ENCODE measurements around the gene NPAS3. TPM values are rescaled to one million over a fixed set of nuclear protein-coding genes. Genes with fewer than 3 reads are reported as not detected.

NPAS3 gene
- total and polyA plus RNA-seq, 2 of the 8 experiments (the other 6 are each of a cell fraction or from before 2014, with no cell fraction given): 0.11 to 0.60 TPM

DNA sequence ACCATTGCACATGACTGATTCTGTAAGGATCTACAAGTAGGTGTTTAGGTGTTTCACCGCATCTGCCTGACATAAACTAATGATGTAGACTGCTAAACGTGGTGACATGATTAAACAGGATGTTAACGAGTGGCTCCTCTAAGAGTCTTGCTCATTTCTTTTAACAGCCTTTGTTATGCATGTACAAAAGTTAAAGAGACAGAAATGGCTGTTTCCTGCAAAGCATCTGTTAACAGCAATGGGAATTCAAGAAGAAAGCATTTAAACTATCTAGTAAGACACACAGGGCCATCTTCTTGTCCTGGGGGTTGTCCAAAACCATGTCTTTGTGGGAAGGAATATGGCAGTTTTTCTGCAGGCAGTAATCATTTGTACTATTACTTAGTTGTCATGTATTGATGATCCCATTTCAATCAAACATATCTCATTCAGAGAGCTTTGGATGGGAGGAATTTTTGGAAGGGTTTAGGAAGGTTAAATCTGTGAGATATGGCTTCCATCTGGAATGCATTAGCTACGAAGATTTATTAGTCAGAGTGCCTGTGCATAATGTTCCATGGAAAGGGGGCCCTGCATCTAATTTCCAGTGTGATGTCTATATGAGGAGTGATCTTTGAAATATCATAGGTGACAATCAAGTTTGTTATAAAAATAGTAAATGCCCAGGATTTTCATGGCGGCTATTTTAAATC is 517.1 kb downstream of the NPAS3 start:
- no peak overlapping the region for H2BK20ac ChIP-seq (ENCODE audit: low read length)
- H3K56ac ChIP-seq (replicated peaks; ENCODE audit: insufficient read length, low read depth, low read length): no peak overlapping the region
- ChIA-PET POLR2A (ENCODE audit: partially characterized antibody) (no interaction called here), CTCF (ENCODE audit: partially characterized antibody) (no interaction called here)
- no peak overlapping the region for H3K4me2 ChIP-seq (ENCODE audit: insufficient read depth in 1 of 2, low read depth in 2 of 2, low read length in 2 of 2)
- H3K27ac ChIP-seq (ENCODE audit: low read depth, low read length): no peak overlapping the region
- no peaks in the 10 kb centered on the region for H3K4me1 ChIP-seq (replicated peaks in 1 of 4; ENCODE audit: control insufficient read depth in 3 of 4, insufficient read depth in 4 of 4, low read length in 3 of 4)
- no peaks in the 10 kb centered on the region for H3K9me3 ChIP-seq (ENCODE audit: insufficient read depth in 2 of 2, low read depth in 1 of 2, low read length in 1 of 2)
- H4K8ac ChIP-seq (ENCODE audit: extremely low read depth, insufficient read depth, low read length): no peak overlapping the region
- H2BK12ac ChIP-seq (ENCODE audit: low read depth, low read length): no peak overlapping the region
- FAIRE-seq: no peak
- no peak overlapping the region for H4K5ac ChIP-seq (ENCODE audit: insufficient read length, low read depth, low read length)
- no peaks in the 10 kb centered on the region for H4K20me1 ChIP-seq (replicated peaks in 1 of 2; ENCODE audit: control insufficient read depth in 1 of 2, insufficient read depth in 2 of 2, low read length in 2 of 2)
- 87% methylated on average over 5 of the region's 5 CpGs; no CpG with 5 or more reads in 1 of the 2 experiments for WGBS, 2 experiments (ENCODE audit: extremely low coverage in 1 of 2, insufficient coverage in 1 of 2, insufficient read length in 1 of 2, insufficient replicate concordance in 2 of 2, low coverage in 1 of 2, low lambda C conversion rate in 2 of 2, missing lambda C conversion rate in 1 of 2)
- no peak overlapping the region for H3K14ac ChIP-seq (ENCODE audit: insufficient read length)
- no peak overlapping the region for H4K91ac ChIP-seq (replicated peaks; ENCODE audit: insufficient read length, low read length)
- no peak overlapping the region for H3K9ac ChIP-seq (replicated peaks in 1 of 4; ENCODE audit: extremely low read depth in 1 of 4, low read depth in 3 of 4, low read length in 3 of 4)
- no peaks in the 10 kb centered on the region for H3K79me1 ChIP-seq (ENCODE audit: low read depth, low read length)
- H3K79me2 ChIP-seq (ENCODE audit: control insufficient read depth in 1 of 2, insufficient read depth in 2 of 2, low read length in 2 of 2): no peaks in the 10 kb centered on the region
- H3K27me3 ChIP-seq (replicated peaks in 1 of 4; ENCODE audit: control insufficient read depth in 3 of 4, extremely low read depth in 1 of 4, insufficient read depth in 3 of 4, low read length in 3 of 4): no peaks in the 10 kb centered on the region
- DNase-seq (ENCODE audit: low read depth in 1 of 2, low spot score in 2 of 2): no peak
- no peak overlapping the region for H3K4ac ChIP-seq (replicated peaks; ENCODE audit: insufficient read length, low read depth, low read length)
- TF ChIP-seq EGR1 (IDR thresholded peaks at IDR 0.05; ENCODE audit: borderline replicate concordance, low read depth, low read length): no peak
- TF ChIP-seq TCF12 (IDR thresholded peaks at IDR 0.05; ENCODE audit: low read depth, low read length): no peak
- TF ChIP-seq ZNF274 (IDR thresholded peaks at IDR 0.05; ENCODE audit: borderline replicate concordance, extremely low read depth, low read length): no peak
- TF ChIP-seq ASH2L (IDR thresholded peaks at IDR 0.05; ENCODE audit: low read length): no peak
- no peak for TF ChIP-seq SAP30 (IDR thresholded peaks at IDR 0.05; ENCODE audit: insufficient read depth, insufficient replicate concordance, low read length)
- TF ChIP-seq CEBPB (IDR thresholded peaks at IDR 0.05; ENCODE audit: low read depth, low read length): no peak
- TF ChIP-seq, protein P1, sequence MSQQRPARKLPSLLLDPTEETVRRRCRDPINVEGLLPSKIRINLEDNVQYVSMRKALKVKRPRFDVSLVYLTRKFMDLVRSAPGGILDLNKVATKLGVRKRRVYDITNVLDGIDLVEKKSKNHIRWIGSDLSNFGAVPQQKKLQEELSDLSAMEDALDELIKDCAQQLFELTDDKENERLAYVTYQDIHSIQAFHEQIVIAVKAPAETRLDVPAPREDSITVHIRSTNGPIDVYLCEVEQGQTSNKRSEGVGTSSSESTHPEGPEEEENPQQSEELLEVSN (IDR thresholded peaks at IDR 0.05): no peak
- TF ChIP-seq SIN3A (conservative IDR thresholded peaks at IDR 0.05 in 1 of 2, IDR thresholded peaks at IDR 0.05 in 1 of 2; ENCODE audit: low read depth in 1 of 2, low read length in 2 of 2): no peak
- no peak for TF ChIP-seq KDM5A (IDR thresholded peaks at IDR 0.05; ENCODE audit: low read length)
- no peak for TF ChIP-seq SP2 (IDR thresholded peaks at IDR 0.05; ENCODE audit: low read length)
- no peak for TF ChIP-seq SP4 (IDR thresholded peaks at IDR 0.05; ENCODE audit: low read length)
- TF ChIP-seq KDM1A (IDR thresholded peaks at IDR 0.05; ENCODE audit: borderline replicate concordance, low read length): no peak
- H2AK5ac ChIP-seq (ENCODE audit: low read depth, low read length): no peak overlapping the region
- no peak overlapping the region for H3K4me3 ChIP-seq (ENCODE audit: extremely low read depth in 1 of 4, insufficient read depth in 2 of 4, low read depth in 3 of 4, low read length in 4 of 4)
- no peak overlapping the region for H2BK120ac ChIP-seq (replicated peaks; ENCODE audit: low read depth, low read length)
- no peak overlapping the region for H2AFZ ChIP-seq (ENCODE audit: low read length)
- H3K23me2 ChIP-seq (ENCODE audit: low read depth, low read length): no peaks in the 10 kb centered on the region
- no peaks in the 10 kb centered on the region for H3K36me3 ChIP-seq (ENCODE audit: control insufficient read depth in 2 of 4, insufficient read depth in 4 of 4, low read length in 3 of 4)
- H3K23ac ChIP-seq (ENCODE audit: insufficient read length): no peak overlapping the region
- H2BK5ac ChIP-seq (ENCODE audit: low read depth, low read length): no peak overlapping the region
- no peak overlapping the region for H2BK15ac ChIP-seq (ENCODE audit: low read length)
- H3K18ac ChIP-seq (ENCODE audit: extremely low read depth, low read length): no peak overlapping the region

Data from H1 (cell line).